ENCODE results near the gene NMNAT2.

Gene NMNAT2

DNA sequence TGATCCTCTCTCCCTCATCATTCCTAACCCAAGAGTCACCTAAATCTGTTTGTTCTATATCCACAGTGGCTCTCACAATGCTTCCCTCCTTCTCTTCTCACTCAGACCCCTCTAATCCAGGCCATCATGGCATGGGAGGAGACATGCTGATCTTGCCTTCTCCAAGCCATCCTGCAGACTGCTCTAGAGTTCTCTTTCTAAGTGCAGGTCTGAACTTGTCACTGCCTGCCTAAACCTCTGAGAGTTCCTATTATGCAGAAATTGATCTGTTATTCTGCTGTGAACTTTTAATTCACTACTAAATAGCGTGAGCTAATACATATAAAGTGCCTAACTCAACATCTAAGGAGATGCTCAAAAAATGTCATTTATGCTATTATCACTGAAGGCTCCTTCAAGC is 205.3 kb downstream of the NMNAT2 start:
- DNase-seq (ENCODE audit: low read depth) = no peak

DNA sequence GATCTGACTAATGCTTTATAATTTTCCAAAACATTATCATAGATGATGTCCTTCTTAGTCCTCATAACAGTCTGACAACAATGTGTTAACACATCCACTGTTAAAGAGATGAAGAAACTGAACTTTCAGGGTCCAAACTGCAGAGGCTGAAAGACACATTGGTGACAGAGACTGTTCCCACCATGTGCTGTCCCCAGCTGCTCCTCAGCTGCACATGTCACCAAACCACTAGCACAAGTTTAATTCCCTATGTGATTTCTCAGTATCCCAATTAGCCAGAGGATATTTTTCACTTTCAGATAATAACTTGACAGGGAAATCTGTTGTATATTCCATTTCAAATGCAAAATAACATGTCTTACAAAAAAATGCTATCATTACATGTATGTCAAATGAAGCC is 207.5 kb downstream of the NMNAT2 start:
- no peak for DNase-seq (ENCODE audit: low read depth)

DNA sequence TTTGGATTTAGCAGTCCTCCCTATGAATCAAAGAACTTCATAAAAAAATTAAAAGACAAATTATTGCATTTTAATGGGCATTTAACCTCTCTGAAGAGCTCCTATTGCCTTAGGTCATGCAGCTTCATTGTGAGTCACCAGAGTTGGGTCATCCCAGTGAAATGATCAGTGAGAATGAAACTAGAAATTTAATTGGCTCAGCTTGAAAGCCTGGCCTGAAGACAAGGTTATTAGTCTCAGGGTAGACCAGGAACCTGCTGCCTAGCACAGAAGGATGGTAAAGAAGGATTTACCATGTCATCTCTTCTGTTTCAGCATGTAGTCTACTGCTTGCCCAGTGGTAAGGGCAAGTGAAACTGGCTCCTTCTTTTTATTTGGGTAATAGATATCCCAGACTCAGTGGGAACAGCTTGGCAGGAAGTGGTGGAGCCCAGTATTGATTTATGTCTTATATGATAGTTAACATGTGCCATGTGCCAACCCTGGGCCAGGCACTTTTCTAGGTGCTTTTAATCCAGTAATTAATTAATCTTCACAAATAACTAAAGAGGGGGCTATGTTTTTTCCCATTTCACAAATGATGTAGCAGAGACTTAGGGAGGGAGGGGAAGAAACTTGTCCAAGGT is 208.5 kb downstream of the NMNAT2 start:
- DNase-seq (ENCODE audit: low read depth) = no peak

GRCh38 chr1:183206538-183207122 is 211.6 kb downstream of the NMNAT2 start:
- DNase-seq (ENCODE audit: low read depth) = no peak

GRCh38 chr1:183205196-183205781 is 212.9 kb downstream of the NMNAT2 start:
- DNase-seq (ENCODE audit: low read depth) = no peak

- no peak for DNase-seq (ENCODE audit: low read depth)
These were observed 215.1 kb downstream of the NMNAT2 start for GRCh38 chr1:183203094-183203493.

DNA sequence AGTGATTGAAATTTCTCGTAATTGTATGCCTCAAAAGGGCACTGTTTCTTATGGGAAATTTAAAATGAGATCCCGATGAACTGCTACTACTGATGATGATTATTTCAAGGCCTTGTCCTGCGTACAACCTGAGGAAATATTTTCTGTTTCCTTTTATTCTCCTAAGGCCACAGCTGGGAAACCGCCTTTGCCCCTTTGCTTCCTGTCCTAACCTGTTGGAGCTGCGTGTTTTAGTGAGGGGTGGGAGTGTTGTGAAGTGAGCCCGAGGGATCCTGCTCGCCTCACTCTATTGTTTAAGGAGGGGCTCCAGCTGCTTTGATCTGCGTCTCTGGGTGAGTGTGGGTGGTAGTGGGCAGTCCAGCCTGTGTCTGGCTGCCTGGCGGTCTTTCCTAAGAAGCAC is 217.7 kb downstream of the NMNAT2 start:
- no peak for DNase-seq (ENCODE audit: low read depth)

GRCh38 chr1:183199304-183199703 is 218.9 kb downstream of the NMNAT2 start:
- no peak for DNase-seq (ENCODE audit: low read depth)

DNA sequence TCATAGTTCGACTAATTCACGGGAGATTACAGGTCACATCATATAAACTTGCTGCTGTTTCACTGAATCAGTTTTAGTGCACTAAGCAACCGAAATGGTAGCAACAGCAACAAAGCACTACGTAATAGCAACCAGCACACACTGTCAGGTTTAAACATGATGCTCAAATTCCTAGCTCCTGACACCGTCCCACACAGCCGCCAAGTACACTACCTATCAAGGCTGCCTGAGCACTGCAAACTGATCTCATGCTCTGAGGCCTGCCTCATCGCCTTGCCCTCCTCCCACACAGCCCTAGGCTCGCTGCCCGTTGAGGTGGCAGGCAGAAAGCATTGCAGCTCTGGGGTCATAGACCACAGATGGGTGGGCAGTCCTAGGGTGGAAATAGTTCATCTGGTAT is 219.7 kb downstream of the NMNAT2 start:
- DNase-seq (ENCODE audit: low read depth) = no peak
